OCI-LY7 (cell line): ENCODE results near the gene MYO16. TPM values are rescaled to one million over a fixed set of nuclear protein-coding genes. Genes with fewer than 3 reads are reported as not detected.

ENCODE experiments used
- BruUV-seq: library from RNA; stranded (reverse); fragments of 400-500 nt; replicated peaks from 2 replicates; lab custom pipeline; 2021; lab: Mats Ljungman, UMichigan
- CTCF ChIA-PET: fragments of 300-600 bp; sonication (Branson Sonifier 250); formaldehyde crosslinking; loops from one replicate; lab custom pipeline; 2022; ENCODE audit warnings: antibody characterized with exemption; ENCODE audit not compliant: unreplicated experiment; lab: Charles Lee
- POLR2A ChIA-PET: fragments of 300-600 bp; sonication (Branson Sonifier 250); formaldehyde crosslinking; loops from one replicate; lab custom pipeline; 2022; ENCODE audit warnings: antibody characterized with exemption; lab: Charles Lee
- DNase-seq: peaks from one replicate; pipeline ENCODE4 v3.0.0-alpha.2; 2015; ENCODE audit warnings: low spot score
- H2AFZ ChIP-seq: fragments of 200-600 bp; sonication (generic), shearing (Covaris generic); 2 replicates; pipeline ENCODE4 v1.6.1; 2014; ENCODE audit warnings: mild to moderate bottlenecking, antibody characterized with exemption, low read length, moderate library complexity
- H3K27ac ChIP-seq: fragments of 200-600 bp; sonication (generic); 2 replicates; pipeline ENCODE4 v1.5.1; 2014; ENCODE audit warnings: mixed run types, low read depth, mild to moderate bottlenecking, moderate library complexity, low read length, inconsistent platforms; ENCODE audit not compliant: poor library complexity, severe bottlenecking
- H3K36me3 ChIP-seq: fragments of 200-600 bp; sonication (generic); 2 replicates; pipeline ENCODE4 v1.6.1; 2014; ENCODE audit warnings: mild to moderate bottlenecking, antibody characterized with exemption, low read length, moderate library complexity, mixed read lengths; ENCODE audit not compliant: insufficient read depth
- H3K4me1 ChIP-seq: fragments of 200-600 bp; sonication (generic); 2 replicates; pipeline ENCODE4 v1.5.1; 2014; ENCODE audit warnings: mild to moderate bottlenecking, low read length; ENCODE audit not compliant: insufficient read depth, poor library complexity, severe bottlenecking
- H3K4me2 ChIP-seq: fragments of 200-600 bp; sonication (generic); 2 replicates; pipeline ENCODE4 v1.6.1; 2014; ENCODE audit warnings: mild to moderate bottlenecking, low read length
- H3K4me3 ChIP-seq: fragments of 200-600 bp; sonication (generic); 2 replicates; pipeline ENCODE4 v1.5.1; 2014; ENCODE audit warnings: mild to moderate bottlenecking, low read depth, low read length; ENCODE audit not compliant: poor library complexity, severe bottlenecking
- H3K79me2 ChIP-seq: fragments of 200-600 bp; sonication (generic); 2 replicates; pipeline ENCODE4 v1.6.1; 2016; ENCODE audit warnings: low read depth, mild to moderate bottlenecking, low read length, moderate library complexity, mixed read lengths; ENCODE audit not compliant: insufficient read depth
- H3K9me2 ChIP-seq: fragments of 200-600 bp; sonication (generic); 2 replicates; pipeline ENCODE4 v1.6.1; 2016; ENCODE audit warnings: mild to moderate bottlenecking, low read length, mixed read lengths; ENCODE audit not compliant: insufficient read depth
- H3K9me3 ChIP-seq: fragments of 200-600 bp; sonication (generic); 2 replicates; pipeline ENCODE4 v1.6.1; 2014; ENCODE audit warnings: mild to moderate bottlenecking, mixed run types, low read length, mixed read lengths
- H4K20me1 ChIP-seq: fragments of 200-600 bp; sonication (generic); 2 replicates; pipeline ENCODE4 v1.6.1; 2014; ENCODE audit warnings: mild to moderate bottlenecking, antibody characterized with exemption, low read length, moderate library complexity, mixed read lengths; ENCODE audit not compliant: insufficient read depth
- EZH2phosphoT487 ChIP-seq: fragments of 200-600 bp; sonication (generic); IDR thresholded peaks from 2 replicates; pipeline ENCODE4 v1.6.1; 2018; ENCODE audit warnings: low read depth, borderline replicate concordance, mild to moderate bottlenecking, mixed run types, antibody characterized with exemption, low read length, moderate library complexity, mixed read lengths
- intact Hi-C: fragments of 100-400 bp; cut with micrococcal nuclease; formaldehyde crosslinking; loops from one replicate; pipeline ENCODE4 v1.10.0; 2022; ENCODE audit not compliant: unreplicated experiment
- total RNA-seq, 2 experiments: library from RNA; depleted of rRNA in 1 of 2; stranded (reverse); fragments of >200 nt in 1 of 2; shearing (Covaris generic) in 1 of 2; gene quantifications; 2 replicates each; pipeline ENCODE4 v1.2.3, GENCODE V29; 2014 to 2022
- TF ChIP-seq, protein P1 (sequence below): fragments of 200-600 bp; sonication (generic); conservative IDR thresholded peaks from 2 replicates; pipeline ENCODE4 v1.5.1; 2014; ENCODE audit warnings: mild to moderate bottlenecking, antibody characterized with exemption, low read length, moderate library complexity, mixed read lengths

The MYO16 gene
- total RNA-seq, 2 experiments from 2014 or later: 0.06 TPM; not detected in 1

DNA sequence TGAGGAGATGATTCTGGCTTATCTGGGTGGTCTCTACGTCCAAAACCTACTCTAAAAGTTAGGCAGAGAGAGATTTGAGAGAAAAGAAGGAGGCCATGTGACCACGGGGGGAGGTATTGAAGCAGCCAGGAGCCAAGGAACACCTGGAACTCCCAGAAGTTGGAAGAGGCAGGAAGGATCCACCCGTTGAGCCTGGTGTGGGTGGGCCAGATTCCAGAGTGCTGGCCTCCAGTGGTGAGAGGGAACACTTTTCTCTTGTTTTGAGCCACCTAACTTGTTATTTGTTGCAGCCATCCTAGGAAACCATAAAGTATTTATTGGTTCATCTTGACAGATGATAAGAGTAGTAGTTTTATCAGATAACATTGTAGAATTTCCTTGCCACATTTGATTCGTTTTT lies 396.9 kb downstream of the MYO16 start:
- Histone ChIP-seq H3K9me3 (no peaks in the 10 kb centered on the region), H3K4me2 (no peak overlapping the region), H3K4me3 (no peak overlapping the region), H3K36me3 (no peaks in the 10 kb centered on the region), H3K27ac (no peak overlapping the region), H3K9me2 (no peaks in the 10 kb centered on the region), H2AFZ (no peak overlapping the region), H3K79me2 (no peaks in the 10 kb centered on the region), H3K4me1 (no peaks in the 10 kb centered on the region), H4K20me1 (no peaks in the 10 kb centered on the region)
- ChIA-PET CTCF (no interaction called here), POLR2A (no interaction called here)
- BruUV-seq: no TSS peak
- TF ChIP-seq, protein P1, sequence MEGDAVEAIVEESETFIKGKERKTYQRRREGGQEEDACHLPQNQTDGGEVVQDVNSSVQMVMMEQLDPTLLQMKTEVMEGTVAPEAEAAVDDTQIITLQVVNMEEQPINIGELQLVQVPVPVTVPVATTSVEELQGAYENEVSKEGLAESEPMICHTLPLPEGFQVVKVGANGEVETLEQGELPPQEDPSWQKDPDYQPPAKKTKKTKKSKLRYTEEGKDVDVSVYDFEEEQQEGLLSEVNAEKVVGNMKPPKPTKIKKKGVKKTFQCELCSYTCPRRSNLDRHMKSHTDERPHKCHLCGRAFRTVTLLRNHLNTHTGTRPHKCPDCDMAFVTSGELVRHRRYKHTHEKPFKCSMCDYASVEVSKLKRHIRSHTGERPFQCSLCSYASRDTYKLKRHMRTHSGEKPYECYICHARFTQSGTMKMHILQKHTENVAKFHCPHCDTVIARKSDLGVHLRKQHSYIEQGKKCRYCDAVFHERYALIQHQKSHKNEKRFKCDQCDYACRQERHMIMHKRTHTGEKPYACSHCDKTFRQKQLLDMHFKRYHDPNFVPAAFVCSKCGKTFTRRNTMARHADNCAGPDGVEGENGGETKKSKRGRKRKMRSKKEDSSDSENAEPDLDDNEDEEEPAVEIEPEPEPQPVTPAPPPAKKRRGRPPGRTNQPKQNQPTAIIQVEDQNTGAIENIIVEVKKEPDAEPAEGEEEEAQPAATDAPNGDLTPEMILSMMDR: no peak
- no peak for TF ChIP-seq EZH2phosphoT487
- intact Hi-C loops: no loop called here
- DNase-seq: no peak

DNA sequence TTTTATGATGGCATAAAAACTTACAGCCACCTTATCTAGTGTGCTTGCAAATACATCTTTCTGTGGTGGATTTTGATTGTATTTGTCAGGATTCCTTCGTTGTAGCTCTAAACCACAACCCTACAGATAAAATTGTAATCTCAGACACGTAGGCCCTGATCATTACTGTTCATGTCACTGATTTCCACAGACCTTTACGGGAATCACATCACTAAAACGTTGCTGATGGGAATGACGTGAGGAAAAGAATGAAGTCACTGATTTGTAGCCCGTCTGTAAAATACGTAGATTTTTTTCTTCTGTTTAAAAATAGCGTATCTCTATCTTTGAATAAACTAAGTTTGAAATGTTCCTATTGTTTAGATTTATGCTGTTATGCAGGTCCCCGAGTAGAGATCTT lies 399.2 kb downstream of the MYO16 start:
- TF ChIP-seq, protein P1: no peak
- TF ChIP-seq EZH2phosphoT487: no peak
- Histone ChIP-seq H3K27ac (no peak overlapping the region), H3K9me2 (no peaks in the 10 kb centered on the region), H3K4me1 (no peaks in the 10 kb centered on the region), H2AFZ (no peak overlapping the region), H3K9me3 (no peaks in the 10 kb centered on the region), H3K79me2 (no peaks in the 10 kb centered on the region), H4K20me1 (no peaks in the 10 kb centered on the region), H3K4me3 (no peak overlapping the region), H3K36me3 (no peaks in the 10 kb centered on the region), H3K4me2 (no peak overlapping the region)
- intact Hi-C loops: no loop called here
- BruUV-seq: no TSS peak
- ChIA-PET POLR2A (no interaction called here), CTCF (no interaction called here)
- DNase-seq: no peak

DNA sequence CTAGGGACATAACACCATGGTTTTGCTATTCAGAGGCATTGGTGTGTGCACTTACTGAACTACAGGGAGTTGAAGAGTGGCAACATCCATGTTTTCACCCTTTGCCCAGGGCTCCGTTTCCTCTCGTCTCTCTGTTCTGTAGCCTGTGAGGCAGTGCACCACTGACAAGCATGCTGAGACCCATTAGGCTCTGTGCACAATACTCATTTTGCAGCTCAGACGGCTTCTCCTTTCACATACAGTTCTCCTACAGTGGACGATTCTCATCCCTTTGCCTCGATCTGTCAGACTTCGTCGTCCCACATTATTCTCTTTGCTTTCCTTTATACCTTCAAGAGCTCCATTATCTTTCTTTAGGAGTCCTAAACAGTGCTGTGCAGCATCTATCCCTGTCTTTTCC lies 403.7 kb downstream of the MYO16 start:
- Histone ChIP-seq H2AFZ (no peak overlapping the region), H3K9me2 (no peaks in the 10 kb centered on the region), H3K9me3 (no peaks in the 10 kb centered on the region), H3K36me3 (no peaks in the 10 kb centered on the region), H3K4me1 (no peaks in the 10 kb centered on the region), H3K4me2 (no peak overlapping the region), H3K27ac (no peak overlapping the region), H4K20me1 (no peaks in the 10 kb centered on the region), H3K79me2 (no peaks in the 10 kb centered on the region), H3K4me3 (no peak overlapping the region)
- ChIA-PET CTCF (no interaction called here), POLR2A (interaction anchor here (0.6 kb wide), 1 partner anchor 677 kb away, joined by 3 read pairs; no protein-coding TSS in a partner anchor)
- intact Hi-C loops: no loop called here
- TF ChIP-seq, protein P1: no peak
- no peak for TF ChIP-seq EZH2phosphoT487
- no TSS peak for BruUV-seq
- no peak for DNase-seq
